GM12878 (cell line): ENCODE data around the gene CLEC17A. TPM values are rescaled to one million over a fixed set of nuclear protein-coding genes. Genes with fewer than 3 reads are reported as not detected.

Source experiments
- ATAC-seq: fragments of 200-7000 bp; cut with Tn5 transposase; 3 replicates; pipeline ENCODE4 v1.9.1; 2020; ENCODE audit warnings: mild to moderate bottlenecking, moderate library complexity
- BruUV-seq: library from RNA; stranded (reverse); fragments of 400-500 nt; replicated peaks from 2 replicates; lab custom pipeline; 2021; lab: Mats Ljungman, UMichigan
- CTCF ChIA-PET: fragments of 300-600 bp; sonication (Branson Sonifier 250); formaldehyde crosslinking; extraction: SDS; loops from one replicate; lab custom pipeline; 2021; ENCODE audit warnings: inconsistent platforms; lab: Yijun Ruan, JAX
- POLR2A ChIA-PET: fragments of 350-600 bp; formaldehyde crosslinking; extraction: SDS; loops from one replicate; lab custom pipeline; 2021; ENCODE audit warnings: inconsistent platforms; lab: Charles Lee
- RAD21 ChIA-PET: fragments of 300-600 bp; sonication (Branson Sonifier 250); formaldehyde crosslinking; loops from one replicate; lab custom pipeline; 2023; ENCODE audit warnings: antibody characterized with exemption; ENCODE audit not compliant: unreplicated experiment; lab: Charles Lee
- SMC1A ChIA-PET: fragments of 300-600 bp; sonication (Branson Sonifier 250); formaldehyde crosslinking; loops from one replicate; lab custom pipeline; 2023; ENCODE audit not compliant: unreplicated experiment, uncharacterized antibody; lab: Charles Lee
- DNase-seq: peaks from one replicate; pipeline ENCODE4 v3.0.0-alpha.2; 2011; ENCODE audit warnings: low read depth, low spot score
- FAIRE-seq: peaks from 3 replicates; lab custom pipeline; 2011; peaks lifted over from hg19 to GRCh38; lab: Jason Lieb, UNC
- H2AFZ ChIP-seq: 2 replicates; pipeline ENCODE4 v1.6.0; 2011; ENCODE audit warnings: low read depth, low read length, control low read depth; ENCODE audit not compliant: control insufficient read depth
- H3K27ac ChIP-seq: 2 replicates; pipeline ENCODE4 v1.5.1; 2011; ENCODE audit warnings: control low read depth; ENCODE audit not compliant: control insufficient read depth, insufficient read depth
- H3K27me3 ChIP-seq, 2 experiments: replicated peaks in 1 of 2; 2 replicates each; pipeline versions ENCODE4 v1.6.0 to v1.6.1; 2011; ENCODE audit warnings: low read length in 1 of 2; ENCODE audit not compliant: control insufficient read depth in 2 of 2, insufficient read depth in 2 of 2
- H3K36me3 ChIP-seq, 2 experiments: 2 replicates each; pipeline ENCODE4 v1.5.1; 2011; ENCODE audit warnings: low read length in 1 of 2; ENCODE audit not compliant: control insufficient read depth in 2 of 2, insufficient read depth in 2 of 2
- H3K4me1 ChIP-seq: 2 replicates; pipeline ENCODE4 v1.6.1; 2011; ENCODE audit warnings: mild to moderate bottlenecking, low read length, moderate library complexity, mixed read lengths; ENCODE audit not compliant: control insufficient read depth, insufficient read depth
- H3K4me2 ChIP-seq: 2 replicates; pipeline ENCODE4 v1.6.0; 2011; ENCODE audit warnings: control low read depth; ENCODE audit not compliant: control insufficient read depth, insufficient read depth
- H3K4me3 ChIP-seq: fragments of 200-600 bp; sonication (generic); 2 replicates; pipeline ENCODE4 v1.5.1; 2016
- H3K79me2 ChIP-seq: 2 replicates; pipeline ENCODE4 v1.6.0; 2011; ENCODE audit warnings: low read length; ENCODE audit not compliant: control insufficient read depth, insufficient read depth
- H3K9ac ChIP-seq: 2 replicates; pipeline ENCODE4 v1.8.0; 2011; ENCODE audit warnings: low read length, control low read depth, mixed read lengths; ENCODE audit not compliant: control insufficient read depth, insufficient read depth
- H3K9me3 ChIP-seq: replicated peaks from 3 replicates; pipeline ENCODE4 v1.5.1; 2011; ENCODE audit warnings: mild to moderate bottlenecking, low read length; ENCODE audit not compliant: control insufficient read depth, insufficient read depth
- H4K20me1 ChIP-seq: 2 replicates; pipeline ENCODE4 v1.6.0; 2011; ENCODE audit not compliant: control insufficient read depth, insufficient read depth
- BHLHE40 ChIP-seq, 2 experiments: fragments of 450-650 bp in 1 of 2; IDR thresholded peaks; 2 replicates each; pipeline ENCODE4 v1.6.1; 2011 to 2017; ENCODE audit warnings: low read depth in 2 of 2, borderline replicate concordance in 1 of 2, improper control_type of control experiment in 1 of 2, low read length in 1 of 2, mild to moderate bottlenecking in 1 of 2
- CBX5 ChIP-seq: sonication (generic); IDR thresholded peaks from 2 replicates; pipeline ENCODE4 v1.6.1; 2016; ENCODE audit warnings: low read depth, moderate library complexity, mild to moderate bottlenecking, inconsistent platforms
- DPF2 ChIP-seq: fragments of 450-650 bp; IDR thresholded peaks from 2 replicates; pipeline ENCODE4 v1.6.1; 2017; ENCODE audit warnings: mild to moderate bottlenecking
- EED ChIP-seq: sonication (generic); IDR thresholded peaks from 2 replicates; pipeline ENCODE4 v1.6.1; 2016; ENCODE audit warnings: antibody characterized with exemption, low read depth
- ETV6 ChIP-seq, 2 experiments: fragments of 450-650 bp in 1 of 2; IDR thresholded peaks in 1 of 2; conservative IDR thresholded peaks in 1 of 2; 2 replicates each; pipeline ENCODE4 v1.6.1; 2014; ENCODE audit warnings: antibody characterized with exemption in 1 of 2, borderline replicate concordance in 1 of 2, low read depth in 1 of 2, mild to moderate bottlenecking in 1 of 2, moderate library complexity in 1 of 2
- IKZF1 ChIP-seq: fragments of 450-650 bp; conservative IDR thresholded peaks from 2 replicates; pipeline ENCODE4 v1.6.1; 2017; ENCODE audit warnings: antibody characterized with exemption, mild to moderate bottlenecking
- MEF2B ChIP-seq: fragments of 450-650 bp; IDR thresholded peaks from 2 replicates; pipeline ENCODE4 v1.6.1; 2018; ENCODE audit warnings: mild to moderate bottlenecking, moderate library complexity; ENCODE audit not compliant: partially characterized antibody, poor library complexity, severe bottlenecking
- MTA2 ChIP-seq: fragments of 450-650 bp; IDR thresholded peaks from 2 replicates; pipeline ENCODE4 v1.6.1; 2016; ENCODE audit warnings: low read depth, mild to moderate bottlenecking, moderate library complexity
- NFIC ChIP-seq: IDR thresholded peaks from 2 replicates; pipeline ENCODE4 v1.6.1; 2012; ENCODE audit warnings: low read depth, mild to moderate bottlenecking, inconsistent platforms, low read length, moderate library complexity
- NR2C1 ChIP-seq: fragments of 450-650 bp; IDR thresholded peaks from 2 replicates; pipeline ENCODE4 v1.6.1; 2017; ENCODE audit warnings: antibody characterized with exemption, mild to moderate bottlenecking, moderate library complexity
- POLR2AphosphoS5 ChIP-seq: IDR thresholded peaks from 2 replicates; pipeline ENCODE4 v1.6.1; 2011; ENCODE audit warnings: mild to moderate bottlenecking, low read length, inconsistent platforms
- RAD51 ChIP-seq: fragments of 450-650 bp; IDR thresholded peaks from 2 replicates; pipeline ENCODE4 v1.6.1; 2016; ENCODE audit warnings: moderate library complexity, mild to moderate bottlenecking, inconsistent platforms
- RB1 ChIP-seq: fragments of 450-650 bp; formaldehyde crosslinking; IDR thresholded peaks from 2 replicates; pipeline ENCODE4 v1.6.1; 2017; ENCODE audit warnings: mild to moderate bottlenecking, borderline replicate concordance
- RCOR1 ChIP-seq: conservative IDR thresholded peaks from 2 replicates; pipeline ENCODE4 v1.6.1; 2012; ENCODE audit warnings: low read depth, low read length, improper control_type of control experiment
- RELB ChIP-seq: fragments of 450-650 bp; IDR thresholded peaks from 2 replicates; pipeline ENCODE4 v1.6.1; 2017; ENCODE audit warnings: low read depth, mild to moderate bottlenecking, moderate library complexity
- RUNX3 ChIP-seq: IDR thresholded peaks from 2 replicates; pipeline ENCODE4 v1.6.1; 2012; ENCODE audit warnings: low read length, inconsistent platforms
- SKIL ChIP-seq: fragments of 450-650 bp; IDR thresholded peaks from 2 replicates; pipeline ENCODE4 v1.6.1; 2017; ENCODE audit warnings: mild to moderate bottlenecking, low read depth, inconsistent platforms; ENCODE audit not compliant: poor library complexity, severe bottlenecking
- SP1 ChIP-seq: IDR thresholded peaks from one replicate; pipeline ENCODE4 v1.6.1; 2011; ENCODE audit warnings: low read depth, low read length
- TARDBP ChIP-seq: IDR thresholded peaks from 2 replicates; pipeline ENCODE4 v1.6.1; 2016; ENCODE audit warnings: borderline replicate concordance
- YY1 ChIP-seq: IDR thresholded peaks from 2 replicates; pipeline ENCODE4 v1.6.1; 2011; ENCODE audit warnings: low read depth, mild to moderate bottlenecking, low read length
- ZNF384 ChIP-seq: IDR thresholded peaks from 2 replicates; pipeline ENCODE4 v1.6.1; 2012; ENCODE audit warnings: low read depth, mild to moderate bottlenecking, low read length, improper control_type of control experiment, borderline replicate concordance
- whole genome bisulfite sequencing: methylation state at CpG from one replicate; pipeline ENCODE4 v1.1.6; 2016; ENCODE audit warnings: low lambda C conversion rate; ENCODE audit not compliant: insufficient replicate concordance, insufficient coverage; ENCODE audit errors: missing lambda C conversion rate; 5-methylcytosine and 5-hydroxymethylcytosine counted together
- in situ Hi-C: fragments of 300-500 bp; cut with MboI; formaldehyde crosslinking; loops from 9 replicates; pipeline ENCODE4 v1.14.3; 2018; ENCODE audit warnings: mixed read lengths
- intact Hi-C: fragments of 100-400 bp; cut with micrococcal nuclease; formaldehyde crosslinking; loops from one replicate; pipeline ENCODE4 v1.14.2; 2022; ENCODE audit not compliant: unreplicated experiment
- polyA plus RNA-seq, 11 experiments: library from polyadenylated mRNA; depleted of rRNA in 4 of 11; unstranded in 6 of 11; stranded (reverse) in 5 of 11; fragments of >200 nt; fragmentation: Nextera tagmentation in 4 of 11; fragmentation: Illumina TruSeq in 1 of 11; extraction: Ambion mirVana in 4 of 11; extraction: Trizol in 1 of 11; gene quantifications; 1 replicate in 1 of 11; 2 replicates in 10 of 11; pipeline versions ENCODE4 v1.2.1 to v1.2.3, GENCODE V29; 2011 to 2016; ENCODE audit warnings: inconsistent platforms in 2 of 11, missing spikeins in 2 of 11, low read depth in 1 of 11
- total RNA-seq, 4 experiments: library from RNA; depleted of rRNA in 3 of 4; stranded (reverse); fragments of >200 nt in 3 of 4; fragmentation: Illumina TruSeq in 1 of 4; extraction: Trizol in 1 of 4; gene quantifications; 2 replicates each; pipeline versions ENCODE4 v1.2.1 to v1.2.3, GENCODE V29; 2013 to 2021

Gene CLEC17A
- total and polyA plus RNA-seq, 10 of the 15 experiments (the other 5 are each of a cell fraction or from before 2014, with no cell fraction given) = 12.9 to 131 (median 97.3) TPM

- CTCF ChIA-PET = interaction anchor here (0.6 to 14.6 kb wide), 3 partner anchors 103 to 119 kb away, joined by 3 to 803 read pairs (median 12); partner anchors contain the start of gene ZNF333
- SMC1A ChIA-PET = interaction anchor here (1.1 to 12.5 kb wide), 2 partner anchors 103 to 110 kb away, joined by 3 to 558 read pairs; partner anchors contain the start of gene ZNF333
- H3K36me3 ChIP-seq = no peaks in the 10 kb centered on the region
- ATAC-seq = peak; percentile 69
- H3K4me1 ChIP-seq = peaks cover 26% of the 10 kb centered on the region
- peak overlapping the region; percentile 9 for H2AFZ ChIP-seq
- POLR2A ChIA-PET = interaction anchor here (0.7 to 11.9 kb wide), 2 partner anchors 110 to 1423 kb away, joined by 3 to 190 read pairs; partner anchors contain the start of gene ZNF333
- RAD21 ChIA-PET = interaction anchor here (1.7 to 13.6 kb wide), 2 partner anchors 35 to 109 kb away, joined by 7 to 593 read pairs; partner anchors contain the start of gene ZNF333
- H3K4me2 ChIP-seq = peak overlapping the region; percentile 21; the same call in 1 of the 2 replicates
- no peaks in the 10 kb centered on the region for H4K20me1 ChIP-seq
- H3K9ac ChIP-seq = 0 out of 2 replicates have a peak overlapping the region, but pooled peaks have one; percentile 1
- H3K4me3 ChIP-seq = no peak overlapping the region
- BruUV-seq = no TSS peak
- FAIRE-seq = no peak
- H3K9me3 ChIP-seq = no peaks in the 10 kb centered on the region
- peaks cover 4% of the 10 kb centered on the region for H3K79me2 ChIP-seq
- peak overlapping the region; percentile 41; the same call in 1 of the 2 replicates for H3K27ac ChIP-seq
- in situ Hi-C loops (loop anchor here (25.0 kb wide), 1 partner anchor 2009 kb away; no protein-coding TSS in a partner anchor), intact Hi-C loops (loop anchor here (10.0 kb wide), 1 partner anchor 207 kb away; no protein-coding TSS in a partner anchor)
- DNase-seq = peak; percentile 53
- 36% methylated on average over 6 of the region's 6 CpGs for WGBS
- no peaks in the 10 kb centered on the region for H3K27me3 ChIP-seq
- no peak for TF ChIP-seq ETV6 (conservative IDR thresholded peaks at IDR 0.05 in 1 of 2, IDR thresholded peaks at IDR 0.05 in 1 of 2; ENCODE audit: borderline replicate concordance in 1 of 2, low read depth in 1 of 2)
- TF ChIP-seq NR2C1 = no peak
- 0 out of 2 replicates have a peak, but pooled peaks have one; percentile 6 for TF ChIP-seq YY1
- peak; percentile 71; the same call in 1 of the 2 replicates for TF ChIP-seq RELB
- TF ChIP-seq RCOR1 = no peak
- TF ChIP-seq MEF2B = peak; percentile 13
- TF ChIP-seq CBX5 = no peak
- TF ChIP-seq BHLHE40 (IDR thresholded peaks at IDR 0.05; ENCODE audit: borderline replicate concordance in 1 of 2, low read depth in 2 of 2, low read length in 1 of 2) = peak in 1 of 2 experiments; percentile 8; a peak in 1 of 4 replicates
- TF ChIP-seq ZNF384 = no peak
- TF ChIP-seq SP1 = no peak
- 0 out of 2 replicates have a peak, but pooled peaks have one; percentile 25 for TF ChIP-seq NFIC
- TF ChIP-seq RAD51 = peak; percentile 50
- peak; percentile 54 for TF ChIP-seq RUNX3
- TF ChIP-seq EED = peak; percentile 76
- peak; percentile 58; the same call in 1 of the 2 replicates for TF ChIP-seq TARDBP
- 0 out of 2 replicates have a peak, but pooled peaks have one; percentile 51 for TF ChIP-seq POLR2AphosphoS5
- TF ChIP-seq IKZF1 = peak; percentile 77
- 0 out of 2 replicates have a peak, but pooled peaks have one; percentile 37 for TF ChIP-seq RB1
- 0 out of 2 replicates have a peak, but pooled peaks have one; percentile 15 for TF ChIP-seq DPF2
- peak; percentile 77 for TF ChIP-seq SKIL
- TF ChIP-seq MTA2 = peak; percentile 31; the same call in 1 of the 2 replicates
Measured at GRCh38 chr19:14577885-14578427, 4.9 kb upstream of the CLEC17A start.
